ENCODE results near the gene TPPP. TPM values are rescaled to one million over a fixed set of nuclear protein-coding genes. Genes with fewer than 3 reads are reported as not detected.
A peak's percentile ranks its signal among the peaks of the same experiment; 100 is the strongest.
"Not testable (repeated sequence)": the region's sequence is repeated elsewhere in the genome, so short reads cannot be mapped to it uniquely, and the experiment has no call there.

TPPP gene
- total RNA-seq (2016; rRNA removed; fragmentation: Illumina TruSeq; extraction: Trizol): 0.04 TPM in 1 of 2 replicates, not detected in the other
- total RNA-seq (2016; cell fraction: cytosol; rRNA removed; fragmentation: Illumina TruSeq; extraction: Trizol; ENCODE audit: low read depth): not detected in 2 replicates
- total RNA-seq (2016; cell fraction: insoluble cytoplasmic fraction; rRNA removed; fragmentation: Illumina TruSeq; extraction: Trizol): 0.04 TPM in 1 of 2 replicates, not detected in the other
- 0.03 TPM in 1 of 2 replicates, not detected in the other for total RNA-seq (2016; cell fraction: membrane; rRNA removed; fragmentation: Illumina TruSeq; extraction: Trizol)
- total RNA-seq (2016; cell fraction: nucleus; rRNA removed; fragmentation: Illumina TruSeq; extraction: Trizol): not detected in 2 replicates
- polyA plus RNA-seq (2011; rRNA removed): 0.05 and 0.07 TPM in 2 replicates
- polyA plus RNA-seq (2011; cell fraction: cytosol; rRNA removed): 0.04 and 0.07 TPM in 2 replicates
- polyA plus RNA-seq (2011; cell fraction: nucleus; rRNA removed): 0.07 and 0.16 TPM in 2 replicates
- 0.17 and 0.20 TPM in 2 replicates for polyA plus RNA-seq (2012)
- polyA plus RNA-seq (2016; cell fraction: cytosol; fragmentation: Illumina TruSeq; extraction: Trizol; ENCODE audit: low read depth): not detected in 2 replicates
- polyA plus RNA-seq (2016; cell fraction: insoluble cytoplasmic fraction; fragmentation: Illumina TruSeq; extraction: Trizol; ENCODE audit: low read depth): 0.05 TPM in 1 of 2 replicates, not detected in the other
- not detected in 2 replicates for polyA plus RNA-seq (2016; cell fraction: membrane; fragmentation: Illumina TruSeq; extraction: Trizol; ENCODE audit: low read depth)
- polyA plus RNA-seq (2016; cell fraction: nucleus; fragmentation: Illumina TruSeq; extraction: Trizol; ENCODE audit: insufficient read depth, low read depth): not detected in 2 replicates
- polyA minus RNA-seq (2011; rRNA and poly(A)+ RNA removed; ENCODE audit: low replicate concordance): 0.24 and 0.28 TPM in 2 replicates
- polyA minus RNA-seq (2011; cell fraction: cytosol; rRNA and poly(A)+ RNA removed): 0.10 and 0.18 TPM in 2 replicates
- 0.12 TPM in 1 of 2 replicates, not detected in the other for polyA minus RNA-seq (2011; cell fraction: nucleus; rRNA and poly(A)+ RNA removed)
- Bru-seq, nascent RNA: percentile 8 among the genes with signal in this experiment
- percentile 14 among the genes with signal in this experiment for BruChase-seq, experiment 1, labeled RNA remaining after a 6-hour chase
- BruChase-seq, experiment 2, labeled RNA remaining after a 2-hour chase: percentile 3 among the genes with signal in this experiment
- long read RNA-seq, experiment 1: 0 reads
- long read RNA-seq, experiment 2: 0 reads

DNA sequence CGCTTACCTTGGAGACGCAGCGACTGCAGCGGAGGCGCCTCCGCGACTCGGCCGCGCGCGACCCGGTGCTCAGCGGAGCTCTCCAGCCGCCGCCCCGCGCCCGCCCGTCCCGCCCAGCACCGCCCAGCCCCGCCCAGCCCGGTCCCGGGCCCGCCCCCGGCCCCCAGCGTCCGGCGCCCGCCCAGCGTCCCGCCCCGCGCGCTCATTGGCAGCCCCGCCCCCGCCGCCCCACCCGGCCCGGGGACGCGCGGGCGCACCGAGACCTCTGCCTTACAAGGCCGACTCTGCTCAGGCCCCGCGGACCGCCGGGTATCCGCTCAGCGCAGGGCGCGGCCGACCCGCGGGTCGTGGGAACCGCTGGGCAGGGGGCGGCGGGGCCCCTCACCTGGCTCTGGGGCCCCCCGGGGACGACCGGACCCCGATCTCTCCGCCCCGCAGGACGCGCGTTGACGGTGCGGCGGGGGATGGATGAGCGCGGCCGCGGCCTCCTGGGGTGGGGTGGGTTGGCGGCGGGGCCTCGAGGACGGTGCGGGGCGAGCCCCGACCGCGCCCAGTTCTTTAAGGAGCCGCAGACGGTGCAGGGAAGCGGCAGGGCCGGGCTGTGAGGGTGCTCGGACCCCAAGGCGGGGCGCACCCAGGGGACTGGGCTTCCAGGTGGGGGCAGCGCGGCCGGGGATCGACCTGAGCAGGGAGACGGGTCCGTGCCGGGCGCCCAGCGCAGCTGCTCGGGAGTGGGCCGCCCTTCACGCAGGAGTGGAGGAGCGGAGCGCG lies at the start of gene TPPP:
TSS of gene TPPP (minus strand) at position 82 of the 771 bp plus-strand sequence. CDS start 15,292 bp downstream, outside the sequence.
- H4K20me1 ChIP-seq (ENCODE audit: insufficient read depth, low read length); BruUV-seq (replicated peaks); POLR2A ChIA-PET; CTCF ChIA-PET (ENCODE audit: low intra/inter-chr PET ratio, low total read pairs); H3K27ac ChIP-seq (ENCODE audit: extremely low read length, insufficient read depth, low read length); FAIRE-seq; H3K9me3 ChIP-seq (ENCODE audit: low read length); H3K4me1 ChIP-seq (ENCODE audit: insufficient read depth, low read length); H3K9ac ChIP-seq (ENCODE audit: insufficient read depth, low read depth, low read length); H2AFZ ChIP-seq (ENCODE audit: low read length); H3K79me2 ChIP-seq (ENCODE audit: insufficient read depth, low read length); H3K36me3 ChIP-seq (replicated peaks in 1 of 2; ENCODE audit: control insufficient read depth in 1 of 2, insufficient read depth in 2 of 2, low read length in 2 of 2); intact Hi-C loops (cut with micrococcal nuclease; ENCODE audit: unreplicated experiment); in situ Hi-C loops (cut with HindIII; ENCODE audit: extremely low pct_ligation_motif_present, low pct_unique_long_range_greater_than_20kb): not testable (repeated sequence)
- DNase-seq (ENCODE audit: low spot score) (peak; percentile 35), ATAC-seq (peak; percentile 81)
- Histone ChIP-seq H3K4me3 (replicated peaks in 1 of 3; ENCODE audit: insufficient read depth in 1 of 3, low read depth in 2 of 3, low read length in 3 of 3) (peak within 1 kb of the TSS; percentile 37 to 59 (median 48); a peak in 4 of 6 replicates), H3K27me3 (ENCODE audit: control insufficient read depth in 1 of 2, insufficient read depth in 2 of 2, low read length in 2 of 2) (peaks cover 3 to 13% of the 10 kb centered on the region in 2 experiments; a peak in 3 of 5 replicates), H3K4me2 (ENCODE audit: low read depth, low read length) (peak within 1 kb of the TSS; percentile 57)
- 0% methylated on average over 13 of the region's 109 CpGs for WGBS (ENCODE audit: low lambda C conversion rate)
- TF ChIP-seq ZFY (CRISPR knock-in tag; IDR thresholded peaks at IDR 0.05) (peak; percentile 29; the same call in 1 of the 2 replicates), ZFX (CRISPR knock-in tag; IDR thresholded peaks at IDR 0.05; ENCODE audit: low read depth) (peak; percentile 36; the same call in 1 of the 2 replicates), MAZ (IDR thresholded peaks at IDR 0.05; ENCODE audit: borderline replicate concordance, low read depth, low read length) (0 out of 2 replicates have a peak, but pooled peaks have one; percentile 53), MAZ (CRISPR knock-in tag; IDR thresholded peaks at IDR 0.05; ENCODE audit: low read depth) (peak; percentile 36; the same call in 1 of the 2 replicates)

- H3K9me3 ChIP-seq (ENCODE audit: low read length); intact Hi-C loops (cut with micrococcal nuclease; ENCODE audit: unreplicated experiment); ATAC-seq; H3K9ac ChIP-seq (ENCODE audit: insufficient read depth, low read depth, low read length); FAIRE-seq; DNase-seq (ENCODE audit: low spot score); BruUV-seq (replicated peaks); H3K27ac ChIP-seq (ENCODE audit: extremely low read length, insufficient read depth, low read length); H3K79me2 ChIP-seq (ENCODE audit: insufficient read depth, low read length); H3K4me1 ChIP-seq (ENCODE audit: insufficient read depth, low read length); H2AFZ ChIP-seq (ENCODE audit: low read length); in situ Hi-C loops (cut with HindIII; ENCODE audit: extremely low pct_ligation_motif_present, low pct_unique_long_range_greater_than_20kb); CTCF ChIA-PET (ENCODE audit: low intra/inter-chr PET ratio, low total read pairs); H3K36me3 ChIP-seq (replicated peaks in 1 of 2; ENCODE audit: control insufficient read depth in 1 of 2, insufficient read depth in 2 of 2, low read length in 2 of 2); POLR2A ChIA-PET; H3K27me3 ChIP-seq (ENCODE audit: control insufficient read depth in 1 of 2, insufficient read depth in 2 of 2, low read length in 2 of 2); H3K4me3 ChIP-seq (replicated peaks in 1 of 3; ENCODE audit: insufficient read depth in 1 of 3, low read depth in 2 of 3, low read length in 3 of 3); H3K4me2 ChIP-seq (ENCODE audit: low read depth, low read length); H4K20me1 ChIP-seq (ENCODE audit: insufficient read depth, low read length): not testable (repeated sequence)
- 35% methylated on average over 6 of the region's 6 CpGs for WGBS (ENCODE audit: low lambda C conversion rate)
Measured at GRCh38 chr5:742276-742675, 49.1 kb upstream of the TPPP start.

Data from HepG2 (cell line).